Naive B cell (primary cell): ENCODE data around the gene TMEM117. TPM values are rescaled to one million over a fixed set of nuclear protein-coding genes. Genes with fewer than 3 reads are reported as not detected.
A peak's percentile ranks its signal among the peaks of the same experiment; 100 is the strongest.
"Not testable (repeated sequence)": the region's sequence is repeated elsewhere in the genome, so short reads cannot be mapped to it uniquely, and the experiment has no call there.

Source experiments
- ATAC-seq, 2 donors: fragments of 150-1000 bp; cut with Tn5 transposase; 2 replicates each; pipeline ENCODE4 v1.10.0; 2021; ENCODE audit warnings: low read depth in 2 of 2, mild to moderate bottlenecking in 2 of 2, moderate library complexity in 2 of 2
- DNase-seq: peaks from one replicate; pipeline ENCODE4 v3.0.0; 2022
- H3K27ac Mint-ChIP-seq, 6 donors: one replicate each; pipeline ENCODE4 v1.8.0; 2020 to 2022; ENCODE audit warnings: mild to moderate bottlenecking in 6 of 6, mixed read lengths in 6 of 6, moderate library complexity in 5 of 6, inconsistent platforms in 2 of 6
- H3K27me3 Mint-ChIP-seq, 3 donors: one replicate each; pipeline ENCODE4 v1.8.0; 2021 to 2022; ENCODE audit warnings: mixed read lengths in 3 of 3, mild to moderate bottlenecking in 1 of 3
- H3K36me3 Mint-ChIP-seq, 2 donors: one replicate each; pipeline ENCODE4 v1.8.0; 2020 to 2022; ENCODE audit warnings: mixed read lengths in 2 of 2, inconsistent platforms in 1 of 2, mild to moderate bottlenecking in 1 of 2
- H3K4me1 Mint-ChIP-seq, 3 donors: one replicate each; pipeline ENCODE4 v1.8.0; 2020 to 2022; ENCODE audit warnings: mixed read lengths in 3 of 3, inconsistent platforms in 1 of 3, mild to moderate bottlenecking in 1 of 3, moderate library complexity in 1 of 3
- H3K4me3 Mint-ChIP-seq, 8 donors: one replicate each; pipeline ENCODE4 v1.8.0; 2020 to 2022; ENCODE audit warnings: mild to moderate bottlenecking in 8 of 8, mixed read lengths in 8 of 8, moderate library complexity in 8 of 8, inconsistent platforms in 2 of 8
- H3K9me3 Mint-ChIP-seq, 7 donors: one replicate each; pipeline ENCODE4 v1.8.0; 2020 to 2022; ENCODE audit warnings: mixed read lengths in 7 of 7, mild to moderate bottlenecking in 5 of 7, inconsistent platforms in 2 of 7, moderate library complexity in 1 of 7
- polyA plus RNA-seq, 6 donors: library from polyadenylated mRNA; unstranded; fragments of 300-500 nt; fragmentation: Illumina TruSeq; gene quantifications; one replicate each; pipeline ENCODE4 v1.2.3, GENCODE V29; 2021; ENCODE audit warnings: low read depth in 6 of 6

Gene TMEM117
- polyA plus RNA-seq, 6 donors from 2014 or later: 5.2 to 9.8 (median 5.3) TPM

DNA sequence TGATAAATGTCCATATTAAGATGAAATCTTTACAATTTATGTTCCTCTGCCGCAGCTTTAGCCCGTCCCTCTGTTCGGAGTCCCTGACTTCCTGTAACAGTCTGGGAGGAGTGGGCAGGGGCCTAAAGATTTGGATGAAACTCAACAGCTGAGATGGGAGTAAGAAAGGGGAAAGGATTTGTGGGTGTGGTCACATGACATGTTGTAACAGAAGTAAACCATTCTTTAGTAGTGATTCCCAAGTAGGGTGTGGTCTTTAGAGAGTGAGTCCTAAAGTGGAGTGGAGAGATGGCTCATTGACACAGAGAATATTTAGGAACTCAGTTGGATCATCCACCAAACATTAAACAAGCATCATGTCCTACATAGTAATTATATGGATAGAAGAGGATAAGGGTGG, 12.9 kb downstream of the TMEM117 start:
- peaks cover 18 to 29% of the 10 kb centered on the region in 2 donors for H3K36me3 Mint-ChIP-seq
- ATAC-seq (no peak), DNase-seq (no peak)
- H3K27ac Mint-ChIP-seq: peak overlapping the region in 1 of 6 donors; percentile 1
- no peaks in the 10 kb centered on the region for H3K27me3 Mint-ChIP-seq
- peaks cover 10 to 19% (median 13%) of the 10 kb centered on the region in 7 donors for H3K9me3 Mint-ChIP-seq
- H3K4me3 Mint-ChIP-seq: no peak overlapping the region
- peaks cover 4 to 8% (median 5%) of the 10 kb centered on the region in 3 donors for H3K4me1 Mint-ChIP-seq

DNA sequence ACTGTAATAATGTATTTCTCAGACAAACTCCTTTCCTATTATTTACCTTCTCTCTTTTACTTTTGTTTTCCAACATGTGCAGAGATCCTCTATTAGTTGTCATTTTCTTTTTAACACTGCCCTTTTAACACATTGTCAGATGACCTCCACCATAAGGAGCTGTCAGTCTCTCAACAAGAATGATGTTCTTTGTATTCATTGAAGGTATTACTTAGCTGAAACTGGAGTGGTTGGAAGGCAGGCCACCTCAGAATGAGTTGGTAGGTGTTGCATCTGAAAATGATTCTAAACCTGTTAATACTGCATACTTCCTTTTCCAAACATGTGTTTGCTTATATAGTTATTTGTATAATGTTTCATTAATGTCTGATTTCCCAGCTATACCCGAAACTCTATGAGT, 16.9 kb downstream of the TMEM117 start:
- no peak for ATAC-seq

DNA sequence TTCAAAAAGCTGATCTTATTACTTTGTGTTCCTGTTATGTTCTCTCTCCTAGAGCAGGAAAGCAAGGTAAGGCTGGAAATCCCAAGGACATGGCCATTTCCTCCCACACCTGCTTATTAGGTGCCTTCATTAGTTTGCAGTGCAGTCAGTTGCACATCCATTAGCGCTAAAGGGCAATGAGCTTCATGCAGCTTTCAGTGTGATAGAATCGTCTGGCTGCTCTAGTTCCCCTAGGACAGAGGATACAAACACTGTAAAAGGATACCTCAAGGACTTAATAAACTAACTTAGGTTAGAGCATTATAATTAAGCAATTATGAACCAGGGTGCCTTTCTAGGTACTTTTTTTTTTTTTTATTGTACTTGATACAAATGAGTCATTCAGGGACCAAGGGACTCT, 21.1 kb downstream of the TMEM117 start:
- Mint-ChIP-seq H3K27ac (peak overlapping the region in 1 of 6 donors; percentile 27), H3K4me1 (peaks cover 0 to 3% (median 0%) of the 10 kb centered on the region in 3 donors), H3K27me3 (no peaks in the 10 kb centered on the region), H3K9me3 (no peaks in the 10 kb centered on the region), H3K36me3 (no peaks in the 10 kb centered on the region), H3K4me3 (no peak overlapping the region)
- no peak for ATAC-seq
- DNase-seq: no peak

More for the DNA sequence above, 16.9 kb downstream of the TMEM117 start:
- peaks cover 2 to 4% (median 4%) of the 10 kb centered on the region in 3 donors for H3K4me1 Mint-ChIP-seq
- H3K36me3 Mint-ChIP-seq: peaks cover 3 to 12% of the 10 kb centered on the region in 2 donors
- peaks cover 2 to 10% (median 5%) of the 10 kb centered on the region in 7 donors for H3K9me3 Mint-ChIP-seq
- H3K4me3 Mint-ChIP-seq: no peak overlapping the region
- no peaks in the 10 kb centered on the region for H3K27me3 Mint-ChIP-seq
- H3K27ac Mint-ChIP-seq: no peak overlapping the region
- DNase-seq: no peak

- Mint-ChIP-seq H3K27me3 (no peaks in the 10 kb centered on the region), H3K4me1 (peaks cover 0 to 3% (median 0%) of the 10 kb centered on the region in 3 donors), H3K9me3 (no peaks in the 10 kb centered on the region), H3K4me3 (no peak overlapping the region), H3K36me3 (no peaks in the 10 kb centered on the region), H3K27ac (no peak overlapping the region)
- DNase-seq (no peak), ATAC-seq (no peak)
Measured at GRCh38 chr12:43858096-43858495, 22.2 kb downstream of the TMEM117 start.

DNA sequence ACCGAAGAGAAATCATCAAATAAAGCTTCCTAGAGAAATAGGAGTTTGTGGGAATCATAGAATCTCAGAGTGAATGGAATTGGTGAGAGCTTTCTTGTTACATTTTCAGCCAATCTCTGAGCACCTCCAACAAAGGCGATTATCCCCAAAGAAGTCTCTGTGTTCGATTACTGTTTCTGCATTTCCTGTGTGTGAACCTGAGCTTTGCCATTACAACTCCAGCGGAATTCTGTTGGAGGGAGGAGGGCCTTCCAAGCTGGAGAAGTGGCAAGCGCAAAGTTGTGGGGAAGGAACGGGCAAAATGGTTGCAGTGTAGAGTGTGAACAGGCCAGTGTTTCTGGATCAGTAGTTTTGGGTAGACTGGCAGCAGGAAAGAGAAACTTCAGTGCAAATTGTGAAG, 23.1 kb downstream of the TMEM117 start:
- no peaks in the 10 kb centered on the region for H3K36me3 Mint-ChIP-seq
- H3K4me1 Mint-ChIP-seq: peaks cover 0 to 3% (median 0%) of the 10 kb centered on the region in 3 donors
- no peaks in the 10 kb centered on the region for H3K9me3 Mint-ChIP-seq
- ATAC-seq (no peak), DNase-seq (no peak)
- H3K27me3 Mint-ChIP-seq: no peaks in the 10 kb centered on the region
- peak overlapping the region in 1 of 6 donors; percentile 2 for H3K27ac Mint-ChIP-seq
- no peak overlapping the region for H3K4me3 Mint-ChIP-seq

DNA sequence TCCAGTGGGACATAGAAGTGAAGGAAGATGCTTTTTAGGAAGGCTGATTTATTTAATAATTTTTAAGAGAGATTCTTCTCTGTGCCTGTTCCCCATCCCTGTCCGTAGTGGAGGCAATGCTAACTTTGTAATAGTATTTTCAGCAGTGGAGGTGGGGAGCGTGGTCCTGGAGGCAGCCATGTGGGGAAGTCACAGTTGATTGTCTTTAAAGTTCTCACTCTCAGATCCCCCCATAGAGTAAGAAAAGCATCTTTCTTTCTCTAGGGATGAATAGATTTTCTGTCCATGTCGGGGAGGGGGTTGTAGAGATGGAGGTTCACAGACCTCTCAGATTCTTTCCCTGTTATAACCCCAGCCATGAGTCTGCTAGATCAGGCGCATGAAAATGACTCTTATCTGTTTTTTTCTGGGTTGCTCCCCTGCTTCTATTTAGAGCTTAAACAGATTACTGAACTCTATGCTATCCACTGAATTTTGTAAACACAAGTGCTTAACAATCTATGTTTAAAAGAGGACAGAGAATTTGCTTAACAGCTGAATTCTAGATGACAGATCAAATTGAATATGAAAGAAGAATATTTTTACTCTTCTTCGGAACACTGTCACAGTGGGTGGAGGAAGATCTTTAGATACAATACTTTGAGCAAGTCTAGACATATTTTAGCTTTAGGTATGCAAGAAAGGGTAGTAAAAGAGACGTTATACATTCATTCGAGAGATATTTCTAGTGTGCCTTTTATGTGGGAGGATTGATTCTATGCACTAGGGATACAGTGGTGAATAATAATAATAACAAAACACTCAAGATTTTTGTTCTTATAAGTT, 25.3 kb downstream of the TMEM117 start:
- no peaks in the 10 kb centered on the region for H3K9me3 Mint-ChIP-seq
- no peaks in the 10 kb centered on the region for H3K27me3 Mint-ChIP-seq
- no peaks in the 10 kb centered on the region for H3K36me3 Mint-ChIP-seq
- H3K4me3 Mint-ChIP-seq: no peak overlapping the region
- DNase-seq (no peak), ATAC-seq (no peak)
- H3K4me1 Mint-ChIP-seq: peaks cover 0 to 3% (median 0%) of the 10 kb centered on the region in 3 donors
- H3K27ac Mint-ChIP-seq: no peak overlapping the region

DNA sequence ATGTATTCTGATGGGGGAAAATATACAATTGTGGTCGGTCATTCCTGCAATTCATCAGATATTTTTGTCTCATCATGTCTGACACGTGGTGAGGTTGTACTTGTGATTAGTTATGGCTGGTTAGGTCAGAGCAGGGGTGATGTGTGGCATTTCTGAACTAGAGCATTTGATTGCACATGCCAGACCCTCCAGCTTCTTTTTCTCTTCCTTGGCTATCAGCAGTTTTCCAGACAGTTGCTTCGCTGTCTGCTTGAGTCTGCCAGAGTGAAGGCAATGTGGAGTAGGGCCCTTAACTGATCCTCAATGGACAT, 25.9 kb downstream of the TMEM117 start:
- Mint-ChIP-seq H3K36me3 (no peaks in the 10 kb centered on the region), H3K27ac (peak overlapping the region in 1 of 6 donors; percentile 52)

GRCh38 chr12:43863770-43864366, 28.0 kb downstream of the TMEM117 start:
- DNase-seq: no peak
- no peak for ATAC-seq
- Mint-ChIP-seq H3K27ac (no peak overlapping the region), H3K36me3 (no peaks in the 10 kb centered on the region), H3K4me1 (peaks cover 0 to 3% (median 0%) of the 10 kb centered on the region in 3 donors), H3K9me3 (no peaks in the 10 kb centered on the region), H3K27me3 (no peaks in the 10 kb centered on the region), H3K4me3 (no peak overlapping the region)

More for the DNA sequence above, 25.9 kb downstream of the TMEM117 start:
- DNase-seq: no peak
- Mint-ChIP-seq H3K4me3 (no peak overlapping the region), H3K4me1 (peaks cover 0 to 3% (median 0%) of the 10 kb centered on the region in 3 donors), H3K9me3 (no peaks in the 10 kb centered on the region), H3K27me3 (no peaks in the 10 kb centered on the region)
- ATAC-seq: no peak

GRCh38 chr12:43864557-43864956, 28.7 kb downstream of the TMEM117 start:
- not testable (repeated sequence) for DNase-seq, H3K9me3 Mint-ChIP-seq, H3K27me3 Mint-ChIP-seq, H3K4me3 Mint-ChIP-seq, H3K4me1 Mint-ChIP-seq, ATAC-seq, H3K36me3 Mint-ChIP-seq, H3K27ac Mint-ChIP-seq

- no peak for ATAC-seq
- no peaks in the 10 kb centered on the region for H3K36me3 Mint-ChIP-seq
- H3K4me1 Mint-ChIP-seq: no peaks in the 10 kb centered on the region
- no peak overlapping the region for H3K4me3 Mint-ChIP-seq
- no peaks in the 10 kb centered on the region for H3K9me3 Mint-ChIP-seq
- H3K27ac Mint-ChIP-seq: no peak overlapping the region
- no peak for DNase-seq
- no peaks in the 10 kb centered on the region for H3K27me3 Mint-ChIP-seq
Measured at GRCh38 chr12:43869184-43869583, 33.3 kb downstream of the TMEM117 start.

GRCh38 chr12:43869765-43870164, 33.9 kb downstream of the TMEM117 start:
- not testable (repeated sequence) for H3K4me3 Mint-ChIP-seq, H3K9me3 Mint-ChIP-seq, DNase-seq, H3K36me3 Mint-ChIP-seq, ATAC-seq, H3K27ac Mint-ChIP-seq, H3K4me1 Mint-ChIP-seq, H3K27me3 Mint-ChIP-seq

GRCh38 chr12:43871258-43871657, 35.4 kb downstream of the TMEM117 start:
- not testable (repeated sequence) for H3K4me3 Mint-ChIP-seq, H3K36me3 Mint-ChIP-seq, DNase-seq, H3K27me3 Mint-ChIP-seq, ATAC-seq, H3K9me3 Mint-ChIP-seq, H3K4me1 Mint-ChIP-seq
- H3K27ac Mint-ChIP-seq: peak overlapping the region in 1 of 6 donors; percentile 63

DNA sequence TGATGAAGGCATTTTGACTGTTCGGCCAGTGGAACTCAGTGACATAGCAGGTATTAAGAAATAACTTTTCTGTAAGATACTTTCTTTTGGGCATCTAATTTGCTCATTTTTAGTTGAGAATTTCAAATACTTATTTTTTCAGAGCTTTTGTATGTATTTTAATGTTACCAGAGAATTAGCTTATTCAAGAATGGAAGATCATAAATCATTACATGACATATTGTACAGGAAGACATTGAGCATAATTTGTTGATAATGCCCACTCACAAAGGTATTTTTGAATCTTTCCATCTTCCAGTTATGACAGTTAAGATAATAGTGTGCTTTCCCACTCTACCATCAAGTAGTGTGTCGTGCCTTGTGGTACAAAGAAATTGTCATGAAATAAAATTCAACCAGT, 36.5 kb downstream of the TMEM117 start:
- Mint-ChIP-seq H3K9me3 (no peaks in the 10 kb centered on the region), H3K27ac (peak overlapping the region in 1 of 6 donors; percentile 9), H3K4me1 (no peaks in the 10 kb centered on the region), H3K36me3 (peaks cover 0 to 4% of the 10 kb centered on the region in 2 donors), H3K4me3 (no peak overlapping the region), H3K27me3 (no peaks in the 10 kb centered on the region)
- ATAC-seq (no peak), DNase-seq (no peak)

GRCh38 chr12:43878050-43878449, 42.2 kb downstream of the TMEM117 start:
- no peak for DNase-seq
- Mint-ChIP-seq H3K4me3 (no peak overlapping the region), H3K27ac (no peak overlapping the region), H3K27me3 (no peaks in the 10 kb centered on the region), H3K9me3 (no peaks in the 10 kb centered on the region), H3K36me3 (peaks cover 0 to 4% of the 10 kb centered on the region in 2 donors), H3K4me1 (no peaks in the 10 kb centered on the region)
- no peak for ATAC-seq
